A549 (cell line): ENCODE measurements around the gene DDTL. TPM values are rescaled to one million over a fixed set of nuclear protein-coding genes. Genes with fewer than 3 reads are reported as not detected.
A peak's percentile ranks its signal among the peaks of the same experiment; 100 is the strongest.

Experiments used
- ATAC-seq, 2 experiments: fragments of 200-7000 bp in 1 of 2; fragments of >200 bp in 1 of 2; cut with Nextera tagmentation in 1 of 2; cut with Tn5 transposase in 1 of 2; 3 replicates each; pipeline versions ENCODE4 v1.8.0 to v1.9.1; 2018 to 2020; ENCODE audit warnings: mild to moderate bottlenecking in 1 of 2, moderate library complexity in 1 of 2
- CTCF ChIA-PET: fragments of 300-600 bp; sonication (Branson Sonifier 250); formaldehyde crosslinking; extraction: SDS; loops from one replicate; lab custom pipeline; 2021; ENCODE audit warnings: antibody characterized with exemption, inconsistent platforms; lab: Yijun Ruan, JAX
- POLR2A ChIA-PET: fragments of 350-600 bp; formaldehyde crosslinking; extraction: SDS; loops from one replicate; lab custom pipeline; 2021; ENCODE audit warnings: antibody characterized with exemption, inconsistent platforms; lab: Yijun Ruan, JAX
- DNase-seq, 2 experiments: peaks; one replicate each; pipeline versions ENCODE4 v3.0.0 to v3.0.0-alpha.2; 2011 to 2016; ENCODE audit warnings: low read depth in 1 of 2, low spot score in 1 of 2
- FAIRE-seq: peaks from 2 replicates; lab custom pipeline; 2011; peaks lifted over from hg19 to GRCh38; lab: Jason Lieb, UNC
- H3K27ac ChIP-seq, 2 experiments: fragments of >200 bp; sonication (Bioruptor Twin); formaldehyde crosslinking; 3 replicates each; pipeline ENCODE4 v1.5.1; 2016 to 2017
- H3K4me1 ChIP-seq: fragments of >200 bp; sonication (Bioruptor Twin); formaldehyde crosslinking; 3 replicates; pipeline ENCODE4 v1.6.1; 2016
- H3K4me2 ChIP-seq: fragments of >200 bp; sonication (Bioruptor Twin); formaldehyde crosslinking; 3 replicates; pipeline ENCODE4 v1.6.1; 2016
- H3K4me3 ChIP-seq: fragments of >200 bp; sonication (Bioruptor Twin); formaldehyde crosslinking; 3 replicates; pipeline ENCODE4 v1.5.1; 2016
- H3K9me3 ChIP-seq: fragments of >200 bp; sonication (Bioruptor Twin); formaldehyde crosslinking; 3 replicates; pipeline ENCODE4 v1.6.1; 2016
- ATOH8 ChIP-seq: fragments of 250-450 bp; sonication (Bioruptor Pico); IDR thresholded peaks from 2 replicates; pipeline ENCODE4 v1.5.0; 2020; ENCODE audit warnings: low read depth, mild to moderate bottlenecking, moderate library complexity
- BCL3 ChIP-seq: fragments of >200 bp; sonication (Bioruptor Twin); formaldehyde crosslinking; IDR thresholded peaks from 3 replicates; pipeline ENCODE4 v1.6.1; 2016
- CEBPB ChIP-seq, 2 experiments: fragments of >200 bp in 1 of 2; sonication (Bioruptor Twin) in 1 of 2; formaldehyde crosslinking in 1 of 2; IDR thresholded peaks; 2 replicates each; pipeline ENCODE4 v1.6.1; 2012 to 2016
- CHD4 ChIP-seq: fragments of 200-600 bp; sonication (generic); IDR thresholded peaks from 2 replicates; pipeline ENCODE4 v1.6.1; 2016; ENCODE audit warnings: antibody characterized with exemption, mild to moderate bottlenecking, borderline replicate concordance
- EHMT2 ChIP-seq: fragments of 200-600 bp; sonication (generic); IDR thresholded peaks from 2 replicates; pipeline ENCODE4 v1.6.1; 2016; ENCODE audit warnings: antibody characterized with exemption, low read depth, mild to moderate bottlenecking, moderate library complexity
- ELK1 ChIP-seq: fragments of 150-350 bp; IDR thresholded peaks from 2 replicates; pipeline ENCODE4 v1.6.1; 2014; ENCODE audit warnings: low read depth, mild to moderate bottlenecking, low read length
- FOSB ChIP-seq: fragments of 250-450 bp; sonication (Bioruptor Pico); IDR thresholded peaks from 2 replicates; pipeline ENCODE4 v1.5.0; 2020; ENCODE audit warnings: mild to moderate bottlenecking, moderate library complexity
- FOXS1 ChIP-seq: fragments of 250-450 bp; sonication (Bioruptor Pico); IDR thresholded peaks from 2 replicates; pipeline ENCODE4 v1.5.0; 2020; ENCODE audit warnings: mild to moderate bottlenecking, moderate library complexity
- GATA3 ChIP-seq: IDR thresholded peaks from 2 replicates; pipeline ENCODE4 v1.6.1; 2012; ENCODE audit warnings: borderline replicate concordance
- HOXB13 ChIP-seq: fragments of 250-450 bp; sonication (Bioruptor Pico); IDR thresholded peaks from 2 replicates; pipeline ENCODE4 v1.5.0; 2020; ENCODE audit warnings: low read depth, mild to moderate bottlenecking, moderate library complexity
- KDM5A ChIP-seq: fragments of 200-600 bp; sonication (generic); IDR thresholded peaks from 2 replicates; pipeline ENCODE4 v1.6.1; 2016; ENCODE audit warnings: antibody characterized with exemption, mild to moderate bottlenecking
- MAX ChIP-seq: IDR thresholded peaks from 2 replicates; pipeline ENCODE4 v1.6.1; 2012
- MAZ ChIP-seq: fragments of 150-350 bp; IDR thresholded peaks from 2 replicates; pipeline ENCODE4 v1.6.1; 2014; ENCODE audit warnings: antibody characterized with exemption, low read depth, low read length, borderline replicate concordance
- REST ChIP-seq: fragments of 200-600 bp; sonication (generic); IDR thresholded peaks from 2 replicates; pipeline ENCODE4 v1.6.1; 2016; ENCODE audit warnings: antibody characterized with exemption, mild to moderate bottlenecking, moderate library complexity
- WGBS: methylation state at CpG from one replicate; pipeline ENCODE4 v1.1.6; 2017; ENCODE audit errors: missing lambda C conversion rate; 5-methylcytosine and 5-hydroxymethylcytosine counted together
- polyA plus RNA-seq, 4 experiments: library from polyadenylated mRNA; depleted of rRNA in 3 of 4; stranded (reverse); fragments of >200 nt; fragmentation: RNase III in 1 of 4; extraction: RNeasy Plus Mini Kit Qiagen cat#74134 plus additional on column Dnase treatment in 1 of 4; gene quantifications; 2 replicates in 3 of 4; 3 replicates in 1 of 4; pipeline ENCODE4 v1.2.3, GENCODE V29; 2011 to 2017

Gene DDTL
- polyA plus RNA-seq, 2 of the 4 experiments (the other 2 are of a cell fraction) = 2.1 to 2.5 TPM

- no peak for FAIRE-seq
- DNase-seq = no peak
- CTCF ChIA-PET = no interaction called here
Measured at GRCh38 chr22:24002272-24002671, 35.6 kb downstream of the DDTL start.

GRCh38 chr22:24002851-24003250, 36.2 kb downstream of the DDTL start:
- ATAC-seq = 0 out of 6 replicates have a peak, but pooled peaks of 1 of the 2 experiments have one; percentile 29
- Histone ChIP-seq H3K4me3 (no peak overlapping the region), H3K4me2 (no peak overlapping the region), H3K27ac (no peak overlapping the region), H3K4me1 (no peaks in the 10 kb centered on the region), H3K9me3 (no peaks in the 10 kb centered on the region)
- FAIRE-seq = no peak
- TF ChIP-seq KDM5A (no peak), CEBPB (IDR thresholded peaks at IDR 0.05) (peak in 1 of 2 experiments; percentile 25; a peak in 1 of 4 replicates), REST (no peak)
- peak in 1 of 2 experiments; percentile 7 for DNase-seq
- ChIA-PET POLR2A (no interaction called here), CTCF (interaction anchor here (0.6 to 1.5 kb wide), 2 partner anchors 11 to 154 kb away, joined by 4 to 8 read pairs; no protein-coding TSS in a partner anchor)
- 67% methylated on average over 5 of the region's 5 CpGs for WGBS

More at GRCh38 chr22:24002272-24002671, 35.6 kb downstream of the DDTL start:
- no peaks in the 10 kb centered on the region for H3K9me3 ChIP-seq
- H3K4me1 ChIP-seq = no peaks in the 10 kb centered on the region
- ATAC-seq = no peak
- no peak overlapping the region for H3K4me3 ChIP-seq
- no peak overlapping the region for H3K4me2 ChIP-seq
- TF ChIP-seq ATOH8 (CRISPR knock-in tag) (no peak), FOXS1 (CRISPR knock-in tag) (no peak), GATA3 (no peak), MAZ (no peak), HOXB13 (CRISPR knock-in tag) (no peak), ELK1 (no peak)
- H3K27ac ChIP-seq = no peak overlapping the region
- POLR2A ChIA-PET = no interaction called here
- WGBS = 79% methylated on average over 10 of the region's 10 CpGs

- ATAC-seq (no peak), DNase-seq (no peak), FAIRE-seq (no peak)
- H3K9me3 ChIP-seq = no peaks in the 10 kb centered on the region
- no peak overlapping the region for H3K27ac ChIP-seq
- 81% methylated on average over 9 of the region's 9 CpGs for WGBS
- POLR2A ChIA-PET = no interaction called here
- TF ChIP-seq ATOH8 (CRISPR knock-in tag) = no peak
- no peak for TF ChIP-seq BCL3
- TF ChIP-seq MAX = no peak
- TF ChIP-seq EHMT2 = no peak
- no peak for TF ChIP-seq FOSB (CRISPR knock-in tag)
- no peak for TF ChIP-seq REST
- TF ChIP-seq CHD4 = no peak
- no peak overlapping the region for H3K4me2 ChIP-seq
- H3K4me3 ChIP-seq = no peak overlapping the region
- H3K4me1 ChIP-seq = no peaks in the 10 kb centered on the region
- CTCF ChIA-PET = interaction anchor here (1.5 to 2.0 kb wide), 3 partner anchors 19 to 185 kb away, joined by 5 to 8 read pairs (median 5); no protein-coding TSS in a partner anchor
Measured at GRCh38 chr22:24003887-24004286, 37.2 kb downstream of the DDTL start.
